Left ventricle myocardium inferior (tissue), 1 donor: ENCODE results near the gene DCTN2. TPM values are rescaled to one million over a fixed set of nuclear protein-coding genes. Genes with fewer than 3 reads are reported as not detected.

Experiments used
- DNase-seq: peaks from one replicate; pipeline ENCODE4 v3.0.0-alpha.2; 2020
- H3K27ac ChIP-seq: fragments of 200-600 bp; replicated peaks from 2 replicates; pipeline ENCODE4 v1.8.0; 2021
- H3K27me3 ChIP-seq: fragments of 200-600 bp; 2 replicates; pipeline ENCODE4 v1.8.0; 2021; ENCODE audit warnings: low read depth
- H3K36me3 ChIP-seq: fragments of 200-600 bp; 2 replicates; pipeline ENCODE4 v1.8.0; 2021
- H3K4me1 ChIP-seq: fragments of 200-600 bp; 2 replicates; pipeline ENCODE4 v1.8.0; 2021
- H3K4me3 ChIP-seq: fragments of 200-600 bp; 2 replicates; pipeline ENCODE4 v1.8.0; 2021; ENCODE audit warnings: mild to moderate bottlenecking, moderate library complexity
- H3K9me3 ChIP-seq: fragments of 200-600 bp; replicated peaks from 2 replicates; pipeline ENCODE4 v1.8.0; 2021
- CTCF ChIP-seq: fragments of 200-600 bp; IDR thresholded peaks from 2 replicates; pipeline ENCODE4 v1.8.0; 2021; ENCODE audit warnings: antibody characterized with exemption, mild to moderate bottlenecking, borderline replicate concordance
- intact Hi-C: fragments of 100-400 bp; cut with micrococcal nuclease; formaldehyde crosslinking; loops from one replicate; pipeline ENCODE4 v1.11.0; 2022
- total RNA-seq: library from RNA; stranded (reverse); fragmentation: NEBNext Ultra II Directional; extraction: Animal tissue kit (Norgen Biotek cat#: 25700); gene quantifications from one replicate; pipeline ENCODE4 v1.2.1, GENCODE V29; 2021
- donor health status: DM: no; HTN: yes; CAD: no; lungs with severe emphysema.

DCTN2 gene
- total RNA-seq, 1 donor from 2014 or later: 87.8 TPM

- DNase-seq: no peak
- peaks cover 35% of the 10 kb centered on the region for H3K27me3 ChIP-seq
- intact Hi-C loops: loop anchor here (5.0 kb wide), 1 partner anchor 40 kb away; no protein-coding TSS in a partner anchor
- H3K4me1 ChIP-seq: no peaks in the 10 kb centered on the region
- no peak overlapping the region for H3K27ac ChIP-seq
- no peak overlapping the region for H3K4me3 ChIP-seq
- no peak for TF ChIP-seq CTCF
- no peaks in the 10 kb centered on the region for H3K9me3 ChIP-seq
- no peaks in the 10 kb centered on the region for H3K36me3 ChIP-seq
Observed at GRCh38 chr12:57581802-57582201, 34.8 kb upstream of the DCTN2 start.

GRCh38 chr12:57580466-57580795 lies 33.4 kb upstream of the DCTN2 start:
- no peaks in the 10 kb centered on the region for H3K9me3 ChIP-seq
- H3K27ac ChIP-seq: no peak overlapping the region
- H3K27me3 ChIP-seq: peaks cover 33% of the 10 kb centered on the region
- intact Hi-C loops: loop anchor here (5.0 kb wide), 1 partner anchor 42 kb away; no protein-coding TSS in a partner anchor
- no peak overlapping the region for H3K4me3 ChIP-seq
- no peaks in the 10 kb centered on the region for H3K4me1 ChIP-seq
- no peak for TF ChIP-seq CTCF
- DNase-seq: no peak
- H3K36me3 ChIP-seq: no peaks in the 10 kb centered on the region

GRCh38 chr12:57579677-57580465 lies 32.9 kb upstream of the DCTN2 start:
- H3K36me3 ChIP-seq: no peaks in the 10 kb centered on the region
- peaks cover 38% of the 10 kb centered on the region for H3K27me3 ChIP-seq
- no peaks in the 10 kb centered on the region for H3K4me1 ChIP-seq
- intact Hi-C loops: loop anchor here (5.0 kb wide), 1 partner anchor 42 kb away; no protein-coding TSS in a partner anchor
- no peak overlapping the region for H3K4me3 ChIP-seq
- no peak for DNase-seq
- no peak for TF ChIP-seq CTCF
- H3K27ac ChIP-seq: no peak overlapping the region
- H3K9me3 ChIP-seq: no peaks in the 10 kb centered on the region

- TF ChIP-seq CTCF: no peak
- no peak overlapping the region for H3K27ac ChIP-seq
- H3K36me3 ChIP-seq: no peaks in the 10 kb centered on the region
- DNase-seq: no peak
- no peaks in the 10 kb centered on the region for H3K9me3 ChIP-seq
- intact Hi-C loops: no loop called here
- H3K4me3 ChIP-seq: no peak overlapping the region
- H3K27me3 ChIP-seq: peaks cover 41% of the 10 kb centered on the region
- H3K4me1 ChIP-seq: no peaks in the 10 kb centered on the region
Observed at GRCh38 chr12:57579011-57579410, 32.0 kb upstream of the DCTN2 start.

GRCh38 chr12:57577981-57578758 lies 31.2 kb upstream of the DCTN2 start:
- Histone ChIP-seq H3K27ac (no peak overlapping the region), H3K4me1 (no peaks in the 10 kb centered on the region), H3K9me3 (no peaks in the 10 kb centered on the region), H3K36me3 (no peaks in the 10 kb centered on the region), H3K4me3 (no peak overlapping the region), H3K27me3 (peaks cover 41% of the 10 kb centered on the region)
- intact Hi-C loops: no loop called here
- no peak for TF ChIP-seq CTCF
- no peak for DNase-seq
